Suprapubic skin (tissue), 4 donors: ENCODE results near the gene ZNF117. TPM values are rescaled to one million over a fixed set of nuclear protein-coding genes. Genes with fewer than 3 reads are reported as not detected.
A peak's percentile ranks its signal among the peaks of the same experiment; 100 is the strongest.
"Not testable (repeated sequence)": the region's sequence is repeated elsewhere in the genome, so short reads cannot be mapped to it uniquely, and the experiment has no call there.

ENCODE experiments used
- DNase-seq, 2 donors: peaks; one replicate each; pipeline ENCODE4 v3.0.0-alpha.2; 2019; ENCODE audit warnings: low spot score in 2 of 2
- H3K27ac ChIP-seq: fragments of 200-600 bp; sonication (generic); one replicate; pipeline ENCODE4 v1.5.1; 2019
- H3K27me3 ChIP-seq: fragments of 200-600 bp; sonication (generic); one replicate; pipeline ENCODE4 v1.5.1; 2019
- H3K36me3 ChIP-seq: fragments of 200-600 bp; sonication (generic); one replicate; pipeline ENCODE4 v1.5.1; 2019
- H3K4me1 ChIP-seq: fragments of 200-600 bp; sonication (generic); one replicate; pipeline ENCODE4 v1.5.1; 2019
- H3K4me3 ChIP-seq: fragments of 200-600 bp; sonication (generic); one replicate; pipeline ENCODE4 v1.5.1; 2019; ENCODE audit warnings: mild to moderate bottlenecking
- H3K9me3 ChIP-seq: fragments of 200-600 bp; sonication (generic); one replicate; pipeline ENCODE4 v1.5.1; 2019
- EP300 ChIP-seq: sonication (generic); formaldehyde crosslinking; IDR thresholded peaks from one replicate; pipeline ENCODE4 v1.6.1; 2017; ENCODE audit warnings: antibody characterized with exemption
- POLR2A ChIP-seq, 2 donors: fragments of 450-650 bp; IDR thresholded peaks; one replicate each; pipeline ENCODE4 v1.6.1; 2017; ENCODE audit warnings: antibody characterized with exemption in 2 of 2, mild to moderate bottlenecking in 2 of 2, moderate library complexity in 2 of 2
- POLR2AphosphoS5 ChIP-seq, 3 donors: sonication (generic); formaldehyde crosslinking; IDR thresholded peaks; one replicate each; pipeline ENCODE4 v1.6.1; 2017; ENCODE audit warnings: antibody characterized with exemption in 3 of 3
- WGBS: methylation state at CpG from one replicate; pipeline ENCODE4 v1.1.5; 2018; 5-methylcytosine and 5-hydroxymethylcytosine counted together
- total RNA-seq, 4 donors: library from RNA; depleted of rRNA; stranded (reverse); fragments of >200 nt; gene quantifications; one replicate each; pipeline ENCODE4 v1.1.0, GENCODE V29; 2016
- TF ChIP-seq, protein P1 (sequence below), 2 donors: fragments of 200-600 bp in 1 of 2; fragments of 450-650 bp in 1 of 2; sonication (generic) in 1 of 2; IDR thresholded peaks; one replicate each; pipeline ENCODE4 v1.5.1; 2016 to 2019; ENCODE audit warnings: antibody characterized with exemption in 2 of 2, mild to moderate bottlenecking in 1 of 2, moderate library complexity in 1 of 2

The ZNF117 gene
- total RNA-seq, 4 donors from 2014 or later = 5.3 to 18.2 (median 11.8) TPM

GRCh38 chr7:65007036-65007435 is 16.2 kb upstream of the ZNF117 start:
- DNase-seq, H3K9me3 ChIP-seq, H3K27me3 ChIP-seq, H3K36me3 ChIP-seq: not testable (repeated sequence)
- Histone ChIP-seq H3K4me3 (peak overlapping the region; percentile 67), H3K4me1 (peaks cover 30% of the 10 kb centered on the region), H3K27ac (peak overlapping the region; percentile 85)
- 59% methylated on average over 4 of the region's 4 CpGs for WGBS

DNA sequence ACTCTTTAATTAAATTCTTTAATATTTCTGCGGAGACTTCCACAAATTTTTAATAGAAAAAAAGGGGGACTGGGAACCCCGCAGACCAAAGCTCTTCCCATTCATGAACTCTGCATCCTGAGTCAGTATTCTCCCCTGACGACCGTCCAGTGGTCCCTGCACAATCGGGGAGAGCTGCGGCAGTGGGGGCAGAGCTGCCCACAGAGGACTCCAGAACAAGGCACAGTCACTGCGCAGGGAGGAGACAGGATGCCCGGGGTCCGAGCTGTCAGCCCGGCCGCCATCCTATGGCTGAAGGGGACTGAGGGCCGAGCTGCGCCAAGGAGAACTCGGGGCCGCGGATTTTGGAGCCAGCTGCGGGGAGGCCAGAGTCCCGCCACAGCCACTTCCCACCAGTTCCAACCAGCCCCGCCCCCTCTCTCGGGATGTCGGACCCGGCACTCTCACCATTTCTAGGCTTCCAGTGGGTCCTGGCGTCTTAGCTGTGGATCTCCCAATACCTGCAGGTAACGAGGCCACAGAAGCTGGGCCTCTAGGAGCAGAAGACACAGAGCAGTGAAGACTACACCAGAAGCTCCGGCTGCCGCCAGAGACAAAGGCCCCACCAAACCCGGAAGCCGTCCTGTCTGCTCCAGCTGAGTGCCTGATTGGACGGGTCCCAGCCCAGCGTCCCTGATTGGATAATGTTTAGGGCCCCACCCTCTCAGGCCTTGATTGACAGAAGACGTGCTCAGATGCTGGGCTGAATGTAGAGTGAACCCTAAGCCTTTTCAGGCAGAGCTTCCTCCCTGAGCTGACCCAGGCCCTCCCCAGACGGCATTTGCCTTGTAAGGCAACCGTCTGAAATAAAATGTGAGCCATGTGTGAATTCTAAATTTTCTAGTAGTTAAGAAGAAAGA is 15.5 kb upstream of the ZNF117 start, which contains the start of gene ERV3-1:
Gene ERV3-1, minus strand, starts transcription at position 594 of the 899 bp plus-strand sequence. CDS start 13,661 bp downstream, outside the sequence.
- under 1% methylated on average over 29 of the region's 33 CpGs for WGBS
- Histone ChIP-seq H3K27me3 (no peaks in the 10 kb centered on the region), H3K36me3 (peaks cover 3% of the 10 kb centered on the region), H3K4me3 (peak within 1 kb of the TSS; percentile 67), H3K4me1 (peaks cover 30% of the 10 kb centered on the region), H3K27ac (peak within 1 kb of the TSS; percentile 85), H3K9me3 (no peaks in the 10 kb centered on the region)
- peak; percentile 98 to 99 for DNase-seq
- TF ChIP-seq, protein P1, sequence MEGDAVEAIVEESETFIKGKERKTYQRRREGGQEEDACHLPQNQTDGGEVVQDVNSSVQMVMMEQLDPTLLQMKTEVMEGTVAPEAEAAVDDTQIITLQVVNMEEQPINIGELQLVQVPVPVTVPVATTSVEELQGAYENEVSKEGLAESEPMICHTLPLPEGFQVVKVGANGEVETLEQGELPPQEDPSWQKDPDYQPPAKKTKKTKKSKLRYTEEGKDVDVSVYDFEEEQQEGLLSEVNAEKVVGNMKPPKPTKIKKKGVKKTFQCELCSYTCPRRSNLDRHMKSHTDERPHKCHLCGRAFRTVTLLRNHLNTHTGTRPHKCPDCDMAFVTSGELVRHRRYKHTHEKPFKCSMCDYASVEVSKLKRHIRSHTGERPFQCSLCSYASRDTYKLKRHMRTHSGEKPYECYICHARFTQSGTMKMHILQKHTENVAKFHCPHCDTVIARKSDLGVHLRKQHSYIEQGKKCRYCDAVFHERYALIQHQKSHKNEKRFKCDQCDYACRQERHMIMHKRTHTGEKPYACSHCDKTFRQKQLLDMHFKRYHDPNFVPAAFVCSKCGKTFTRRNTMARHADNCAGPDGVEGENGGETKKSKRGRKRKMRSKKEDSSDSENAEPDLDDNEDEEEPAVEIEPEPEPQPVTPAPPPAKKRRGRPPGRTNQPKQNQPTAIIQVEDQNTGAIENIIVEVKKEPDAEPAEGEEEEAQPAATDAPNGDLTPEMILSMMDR (IDR thresholded peaks at IDR 0.05) = no peak
- TF ChIP-seq EP300 = no peak
- peak; percentile 66 to 86 (median 83) for TF ChIP-seq POLR2AphosphoS5 (IDR thresholded peaks at IDR 0.05)
- peak; percentile 91 to 95 for TF ChIP-seq POLR2A (IDR thresholded peaks at IDR 0.05)

DNA sequence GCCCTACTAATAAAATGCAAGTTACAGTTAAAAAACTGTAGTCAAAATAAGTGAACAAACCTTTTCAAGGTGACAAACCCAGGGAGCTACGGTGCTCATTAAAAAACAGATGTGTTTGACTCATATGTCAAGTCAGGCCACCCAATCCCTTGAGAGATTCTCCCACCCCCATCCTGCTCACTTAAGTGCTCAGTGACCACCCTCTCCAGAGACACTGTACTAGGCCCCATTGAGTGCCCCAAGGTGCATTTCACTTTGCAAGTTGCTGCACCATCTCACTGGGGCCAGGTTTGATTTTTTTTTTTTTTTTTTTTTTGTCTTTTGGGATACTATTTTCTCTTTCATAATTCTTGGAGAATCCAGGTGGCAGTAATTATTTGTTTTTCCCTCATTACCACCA is 13.7 kb upstream of the ZNF117 start:
- Histone ChIP-seq H3K9me3 (no peaks in the 10 kb centered on the region), H3K27ac (no peak overlapping the region), H3K27me3 (no peaks in the 10 kb centered on the region), H3K36me3 (peaks cover 10% of the 10 kb centered on the region), H3K4me3 (no peak overlapping the region), H3K4me1 (peaks cover 33% of the 10 kb centered on the region)
- TF ChIP-seq POLR2A (IDR thresholded peaks at IDR 0.05) = no peak
- TF ChIP-seq EP300 = no peak
- TF ChIP-seq, protein P1 (IDR thresholded peaks at IDR 0.05) = no peak
- no peak for TF ChIP-seq POLR2AphosphoS5 (IDR thresholded peaks at IDR 0.05)
- no peak for DNase-seq
- 86% methylated on average over 1 of the region's 1 CpG for WGBS

GRCh38 chr7:65002972-65003585 is 12.2 kb upstream of the ZNF117 start:
- Histone ChIP-seq H3K4me3 (no peak overlapping the region), H3K4me1 (peaks cover 41% of the 10 kb centered on the region), H3K36me3 (peaks cover 18% of the 10 kb centered on the region), H3K9me3 (peaks cover 6% of the 10 kb centered on the region), H3K27me3 (no peaks in the 10 kb centered on the region), H3K27ac (no peak overlapping the region)
- no peak for DNase-seq
- TF ChIP-seq EP300 (no peak), POLR2A (IDR thresholded peaks at IDR 0.05) (no peak), POLR2AphosphoS5 (IDR thresholded peaks at IDR 0.05) (no peak)
- TF ChIP-seq, protein P1 (IDR thresholded peaks at IDR 0.05) = no peak
- WGBS = 96% methylated on average over 2 of the region's 2 CpGs

DNA sequence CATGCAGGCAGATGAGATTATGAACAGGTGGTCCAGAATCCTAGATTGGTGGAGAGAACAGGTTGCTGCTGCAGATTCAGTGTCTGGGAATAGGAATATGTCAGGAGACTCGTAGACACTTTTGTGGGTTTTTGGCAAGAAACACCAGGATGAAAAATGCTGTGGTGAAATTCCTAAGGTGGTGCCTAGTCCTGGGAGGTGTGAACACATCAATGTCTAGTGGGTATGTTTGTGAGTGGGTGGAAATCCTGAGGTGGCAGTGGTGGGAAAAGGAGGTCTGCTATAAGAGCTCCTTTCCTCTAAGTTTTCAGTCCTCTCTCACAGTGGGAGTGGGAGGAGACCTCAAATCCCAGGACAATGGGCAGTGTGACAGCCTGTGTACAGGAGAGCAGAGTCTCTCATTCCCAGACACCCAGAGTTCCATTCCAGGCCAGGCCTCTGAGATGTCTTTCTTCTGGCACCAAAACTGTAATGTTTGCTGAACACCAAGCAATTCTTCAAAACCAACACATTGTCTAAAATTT is 10.5 kb upstream of the ZNF117 start:
- WGBS = 0% methylated on average over 1 of the region's 1 CpG
- no peak for DNase-seq
- H3K4me1 ChIP-seq = peaks cover 37% of the 10 kb centered on the region
- no peaks in the 10 kb centered on the region for H3K27me3 ChIP-seq
- no peak overlapping the region for H3K27ac ChIP-seq
- H3K4me3 ChIP-seq = no peak overlapping the region
- H3K36me3 ChIP-seq = peaks cover 18% of the 10 kb centered on the region
- TF ChIP-seq POLR2AphosphoS5 (IDR thresholded peaks at IDR 0.05) (no peak), EP300 (no peak), POLR2A (IDR thresholded peaks at IDR 0.05) (no peak)
- TF ChIP-seq, protein P1 (IDR thresholded peaks at IDR 0.05) = no peak
- H3K9me3 ChIP-seq = peaks cover 6% of the 10 kb centered on the region
